GM18520 (cell line): ENCODE measurements around the gene C16orf54.
"Not testable (repeated sequence)": the region's sequence is repeated elsewhere in the genome, so short reads cannot be mapped to it uniquely, and the experiment has no call there.

ENCODE experiments used
- ATAC-seq: cut with Tn5 transposase; IDR thresholded peaks from one replicate; pipeline ENCODE4 v1.9.1; 2021; ENCODE audit not compliant: unreplicated experiment

Gene C16orf54

GRCh38 chr16:29745853-29746345, at the start of gene C16orf54:
Gene C16orf54 (minus strand): TSS chr16:29745990. CDS start chr16:29744951, 1,039 bp downstream.
- peak; percentile 75 for ATAC-seq

DNA sequence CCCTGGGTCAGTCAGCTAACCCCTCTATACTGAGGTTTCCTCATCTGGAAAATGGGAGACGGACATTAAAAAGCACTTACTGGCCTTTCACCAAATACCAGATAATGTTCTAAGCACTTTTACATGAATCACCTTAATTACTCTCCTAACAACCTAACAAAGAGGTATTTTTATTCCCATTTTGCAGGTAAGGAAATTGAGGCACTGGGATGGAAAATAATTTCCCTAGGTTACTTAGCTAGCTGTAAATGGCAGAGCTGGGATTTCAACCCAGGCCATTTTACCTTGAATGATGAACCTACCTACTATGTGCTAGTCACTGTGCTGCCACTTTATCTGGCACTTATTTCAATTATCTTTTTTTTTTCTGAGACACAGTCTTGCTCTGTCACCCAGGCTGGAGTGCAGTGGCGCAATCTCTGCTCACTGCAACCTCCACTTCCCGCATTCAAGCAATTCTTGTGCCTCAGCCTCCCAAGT, 48.5 kb upstream of the C16orf54 start:
- ATAC-seq, result no peak

DNA sequence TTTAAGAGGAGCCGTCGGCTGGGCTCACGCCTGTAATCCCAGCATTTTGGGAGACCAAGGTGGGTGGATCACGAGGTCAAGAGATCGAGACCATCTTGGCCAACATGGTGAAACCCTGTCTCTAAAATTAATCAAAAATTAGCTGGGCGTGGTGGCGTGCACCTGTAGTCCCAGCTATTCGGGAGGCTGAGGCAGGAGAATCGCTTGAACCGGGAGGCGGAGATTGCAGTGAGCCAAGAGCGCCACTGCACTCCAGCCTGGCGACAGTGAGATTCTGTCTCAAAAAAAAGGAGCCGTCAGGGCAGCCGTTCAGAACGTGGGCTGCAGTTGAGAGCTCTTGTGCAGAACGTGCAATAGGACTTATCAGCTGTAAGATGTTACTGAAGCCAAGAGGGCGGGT, 47.4 kb upstream of the C16orf54 start:
- not testable (repeated sequence) for ATAC-seq

- no peak for ATAC-seq
These were observed 46.3 kb upstream of the C16orf54 start for GRCh38 chr16:29791845-29792807.

GRCh38 chr16:29790949-29791844, 45.4 kb upstream of the C16orf54 start:
- ATAC-seq, result peak; percentile 3

DNA sequence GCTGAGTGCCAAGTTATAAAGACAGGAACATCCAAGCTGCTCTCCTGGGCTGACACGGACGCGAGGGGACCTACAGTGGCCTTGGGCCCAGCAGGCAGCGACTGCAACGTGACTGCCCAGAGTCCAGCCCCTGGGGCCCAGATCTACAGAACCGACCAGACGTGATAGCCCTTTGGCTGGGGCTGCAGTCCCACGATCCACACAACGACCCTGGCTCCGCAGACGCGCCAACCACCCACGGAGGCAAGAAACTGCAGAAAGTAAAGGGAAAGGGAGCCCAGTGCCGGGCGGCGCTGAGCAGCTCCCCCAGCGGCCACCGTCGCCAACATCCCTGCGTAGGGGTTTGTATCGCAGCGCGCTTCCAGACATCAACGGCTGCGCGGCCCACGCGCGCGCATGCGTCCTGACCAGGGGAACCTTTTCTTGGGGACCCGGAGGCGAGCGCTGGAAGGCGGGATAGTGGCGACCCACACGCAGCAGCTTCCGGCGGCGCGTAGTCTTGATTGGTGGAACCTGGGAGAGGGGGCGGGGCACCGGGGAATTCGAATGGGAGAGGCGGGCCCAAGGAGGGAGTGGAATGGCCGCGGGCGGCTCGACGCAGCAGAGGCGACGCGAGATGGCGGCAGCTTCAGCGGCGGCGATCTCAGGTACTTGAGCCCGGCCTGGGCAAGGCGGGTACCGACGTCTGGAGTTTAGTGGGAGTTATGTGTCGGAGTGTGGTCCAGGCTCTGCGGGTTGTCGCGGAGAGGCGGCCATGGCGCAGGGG, 44.6 kb upstream of the C16orf54 start, which contains the start of gene KIF22:
Gene KIF22 (plus strand): TSS at position 569 of the 766 bp plus-strand sequence. CDS start 9 bp downstream, at position 578.
- ATAC-seq, result peak; percentile 93

GRCh38 chr16:29789775-29790182, 44.0 kb upstream of the C16orf54 start:
- no peak for ATAC-seq

DNA sequence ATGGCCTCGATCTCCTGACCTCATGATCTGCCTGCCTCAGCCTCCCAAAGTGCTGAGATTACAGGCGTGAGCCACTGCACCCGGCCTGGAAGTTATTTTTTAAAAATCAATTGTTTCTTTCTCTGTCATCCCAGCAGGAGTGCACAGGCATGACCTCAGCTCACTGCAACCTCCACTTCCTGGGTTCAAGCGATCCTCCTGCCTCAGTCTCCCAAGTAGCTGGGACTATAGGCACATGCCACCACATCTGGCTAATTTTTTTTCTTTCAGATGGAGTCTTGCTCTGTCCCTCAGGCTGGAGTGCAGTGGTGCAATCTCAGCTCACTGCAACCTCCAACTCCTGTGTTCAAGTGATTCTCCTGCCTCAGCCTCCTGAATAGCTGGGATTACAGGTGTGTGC, 41.4 kb upstream of the C16orf54 start:
- not testable (repeated sequence) for ATAC-seq

- ATAC-seq, result no peak
These were observed 39.2 kb upstream of the C16orf54 start for GRCh38 chr16:29784901-29785500.

GRCh38 chr16:29784157-29784556, 38.4 kb upstream of the C16orf54 start:
- ATAC-seq, result no peak

- ATAC-seq, result not testable (repeated sequence)
These were observed 37.5 kb upstream of the C16orf54 start for GRCh38 chr16:29783094-29783953.

- no peak for ATAC-seq
These were observed 33.7 kb upstream of the C16orf54 start for GRCh38 chr16:29779474-29779873.

DNA sequence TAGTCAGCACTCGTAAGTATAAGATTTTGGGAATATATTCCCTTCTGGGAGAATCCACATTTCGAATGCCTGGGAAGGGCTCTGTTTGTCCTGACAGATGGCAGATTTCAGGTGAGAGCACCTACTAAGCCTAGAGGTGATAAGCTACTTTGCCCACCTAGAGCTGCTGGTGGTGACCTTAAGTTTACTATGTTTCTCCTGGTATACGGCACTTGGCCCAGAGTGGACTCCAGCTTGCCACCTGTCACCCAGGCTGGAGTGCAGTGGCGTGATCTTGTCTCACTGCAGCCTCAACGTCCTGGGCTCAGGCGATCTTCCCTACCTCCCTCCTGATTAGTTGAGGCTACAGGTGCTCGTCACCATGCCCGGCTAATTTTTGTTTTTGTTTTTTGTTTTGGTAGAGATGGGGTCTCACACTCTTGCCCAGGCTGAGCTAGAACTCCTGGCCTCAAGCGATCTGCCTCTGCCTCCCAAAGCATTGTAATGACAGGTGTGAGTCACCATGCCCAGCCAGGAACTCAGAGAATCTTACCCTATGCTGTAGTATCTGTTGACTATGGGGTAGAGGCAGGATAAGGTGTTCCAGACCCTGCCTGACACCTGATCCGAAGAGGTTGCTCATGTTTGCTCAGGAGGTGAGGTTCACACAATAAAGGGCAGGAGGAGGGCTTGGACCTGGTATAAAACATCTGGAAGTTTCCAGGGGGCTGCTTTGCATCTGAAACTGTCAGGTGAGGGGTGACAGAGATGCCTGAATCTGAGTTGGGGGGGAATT, 32.0 kb upstream of the C16orf54 start, which contains the start of gene ZG16:
Gene ZG16 (plus strand): TSS at position 681 of the 775 bp plus-strand sequence. CDS start 1,011 bp downstream, outside the sequence.
- ATAC-seq, result no peak

DNA sequence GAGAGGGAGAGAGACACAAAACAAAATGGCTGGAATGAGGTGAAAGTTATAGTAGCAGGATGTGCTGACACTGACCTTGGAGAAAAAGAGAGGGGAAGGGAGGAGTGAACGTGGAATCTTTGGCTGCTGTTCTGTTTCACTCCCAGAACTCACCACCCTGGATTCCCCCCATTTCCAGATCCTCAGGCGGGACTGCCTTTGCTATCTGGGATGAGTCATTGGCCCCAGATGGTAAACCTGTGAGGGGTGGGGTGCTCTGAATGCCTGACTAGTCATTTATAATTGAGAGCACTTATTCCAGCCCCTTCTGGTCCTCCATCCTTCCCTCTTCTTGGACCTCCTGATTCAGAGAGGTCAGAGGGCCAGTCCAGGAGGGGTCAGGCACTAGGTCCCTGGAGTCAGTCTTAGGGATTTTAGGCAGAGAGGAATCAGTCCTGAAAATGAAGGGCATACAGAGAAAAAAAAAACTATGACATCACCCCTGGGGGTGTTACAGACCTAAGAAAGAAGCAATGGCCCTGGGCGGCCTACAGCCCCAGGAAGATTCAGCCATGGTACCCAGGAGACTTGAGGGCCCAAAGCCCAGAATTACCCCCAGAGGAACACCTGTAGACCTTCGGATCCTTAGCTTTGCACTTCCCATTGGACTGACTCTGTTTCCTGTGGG, 30.1 kb upstream of the C16orf54 start:
- no peak for ATAC-seq

- no peak for ATAC-seq
These were observed 28.9 kb upstream of the C16orf54 start for GRCh38 chr16:29774730-29775129.

GRCh38 chr16:29772330-29772729, 26.5 kb upstream of the C16orf54 start:
- ATAC-seq, result not testable (repeated sequence)

DNA sequence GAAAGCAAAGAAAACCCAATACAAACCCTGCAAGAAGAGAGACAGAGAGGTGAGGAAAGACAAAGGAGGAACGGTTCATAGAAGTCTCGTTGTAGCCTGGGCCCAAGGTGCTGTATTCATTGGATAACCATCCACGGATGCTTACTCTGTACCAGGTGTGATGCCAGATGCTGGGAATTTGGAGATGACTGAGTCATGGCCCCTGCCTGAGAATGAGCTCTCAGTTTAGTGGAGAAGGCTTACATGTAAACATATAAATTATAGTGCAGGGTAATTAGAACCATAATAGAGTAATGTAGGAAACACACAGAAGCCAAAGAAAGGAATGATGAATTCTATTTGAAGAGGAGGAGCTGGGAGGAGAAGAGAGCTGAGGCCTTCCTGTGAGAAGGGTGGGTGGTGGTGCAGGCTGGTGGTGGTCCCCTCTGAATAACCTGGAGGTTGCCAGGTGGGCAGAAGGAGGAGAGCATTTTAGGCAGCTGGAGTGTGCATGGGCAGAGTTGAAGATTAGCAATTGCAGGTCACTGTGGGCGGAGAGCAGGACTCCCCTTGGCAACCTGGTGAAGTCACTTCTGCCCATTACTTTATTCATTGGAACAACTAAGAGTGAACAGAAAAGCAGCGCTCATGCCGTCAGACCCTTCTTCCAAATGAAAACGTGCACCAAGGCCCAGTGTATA, 24.6 kb upstream of the C16orf54 start:
- no peak for ATAC-seq
